Stimulated activated CD8-positive, alpha-beta memory T cell treated with anti-CD3 and anti-CD28 coated beads, Interleukin-15, amount 100 ng/mL, for 48 hours (primary cell): Measurements from ENCODE around the gene CAST.

ENCODE experiments used
- DNase-seq, 2 donors: peaks; one replicate each; pipeline ENCODE4 v3.0.0-alpha.2; 2020; ENCODE audit warnings: low read depth in 2 of 2

Gene CAST

GRCh38 chr5:96818125-96818788, 156.1 kb downstream of the CAST start:
- no peak for DNase-seq

- no peak for DNase-seq
Observed at GRCh38 chr5:96819806-96820205, 157.6 kb downstream of the CAST start.

- DNase-seq, result no peak
Observed at GRCh38 chr5:96821260-96821916, 159.2 kb downstream of the CAST start.

GRCh38 chr5:96822686-96823459, 160.7 kb downstream of the CAST start:
- DNase-seq, result no peak

- DNase-seq, result peak in 1 of 2 donors; percentile 6
Observed at GRCh38 chr5:96823900-96824380, 161.8 kb downstream of the CAST start.
